ENCODE measurements around the gene PSMA8.
"Not testable (repeated sequence)": the region's sequence is repeated elsewhere in the genome, so short reads cannot be mapped to it uniquely, and the experiment has no call there.

Gene PSMA8

GRCh38 chr18:26127786-26128185 lies 5.9 kb upstream of the PSMA8 start:
- no peak for DNase-seq (ENCODE audit: extremely low read depth, low read depth)
- TF ChIP-seq CTCF (IDR thresholded peaks at IDR 0.05; ENCODE audit: low read depth, low read length, missing control alignments): no peak
- no peak overlapping the region for H3K4me3 ChIP-seq (replicated peaks; ENCODE audit: low read depth, low read length)

GRCh38 chr18:26128192-26128591 lies 5.5 kb upstream of the PSMA8 start:
- H3K4me3 ChIP-seq (replicated peaks; ENCODE audit: low read depth, low read length); DNase-seq (ENCODE audit: extremely low read depth, low read depth): not testable (repeated sequence)

GRCh38 chr18:26134107-26134506 lies 438 bp downstream of the PSMA8 start:
- no peak overlapping the region for H3K4me3 ChIP-seq (replicated peaks; ENCODE audit: low read depth, low read length)
- no peak for TF ChIP-seq CTCF (IDR thresholded peaks at IDR 0.05; ENCODE audit: low read depth, low read length, missing control alignments)
- no peak for DNase-seq (ENCODE audit: extremely low read depth, low read depth)

GRCh38 chr18:26135548-26135947 lies 1.9 kb downstream of the PSMA8 start:
- TF ChIP-seq CTCF (IDR thresholded peaks at IDR 0.05; ENCODE audit: low read depth, low read length, missing control alignments): no peak
- no peak overlapping the region for H3K4me3 ChIP-seq (replicated peaks; ENCODE audit: low read depth, low read length)
- DNase-seq (ENCODE audit: extremely low read depth, low read depth): no peak

- H3K4me3 ChIP-seq (replicated peaks; ENCODE audit: low read depth, low read length): no peak overlapping the region
- TF ChIP-seq CTCF (IDR thresholded peaks at IDR 0.05; ENCODE audit: low read depth, low read length, missing control alignments): no peak
- DNase-seq (ENCODE audit: extremely low read depth, low read depth): no peak
Measured at GRCh38 chr18:26157326-26157725, 23.7 kb downstream of the PSMA8 start.

GRCh38 chr18:26159353-26159752 lies 25.7 kb downstream of the PSMA8 start:
- TF ChIP-seq CTCF (IDR thresholded peaks at IDR 0.05; ENCODE audit: low read depth, low read length, missing control alignments): no peak
- H3K4me3 ChIP-seq (replicated peaks; ENCODE audit: low read depth, low read length): no peak overlapping the region
- DNase-seq (ENCODE audit: extremely low read depth, low read depth): no peak

- H3K4me3 ChIP-seq (replicated peaks; ENCODE audit: low read depth, low read length): no peak overlapping the region
- TF ChIP-seq CTCF (IDR thresholded peaks at IDR 0.05; ENCODE audit: low read depth, low read length, missing control alignments): no peak
- DNase-seq (ENCODE audit: extremely low read depth, low read depth): no peak
Measured at GRCh38 chr18:26164571-26164970, 30.9 kb downstream of the PSMA8 start.

GRCh38 chr18:26167592-26167991 lies 33.9 kb downstream of the PSMA8 start:
- not testable (repeated sequence) for H3K4me3 ChIP-seq (replicated peaks; ENCODE audit: low read depth, low read length)

More at GRCh38 chr18:26167592-26167991, 33.9 kb downstream of the PSMA8 start:
- DNase-seq (ENCODE audit: extremely low read depth, low read depth): not testable (repeated sequence)

Measured in HFF-Myc (cell line).